ENCODE data around the gene RAPSN.

The RAPSN gene

GRCh38 chr11:47442514-47442913 is 6.4 kb downstream of the RAPSN start:
- no peak overlapping the region for H3K27ac ChIP-seq (ENCODE audit: low read depth, low read length, poor library complexity, severe bottlenecking)
- H3K27me3 ChIP-seq (ENCODE audit: insufficient read depth, low read length): no peaks in the 10 kb centered on the region
- no peaks in the 10 kb centered on the region for H3K36me3 ChIP-seq (ENCODE audit: insufficient read depth, low read length)
- H3K9me3 ChIP-seq (ENCODE audit: low read length): no peaks in the 10 kb centered on the region
- no peak overlapping the region for H3K4me3 ChIP-seq (ENCODE audit: low read depth, low read length, poor library complexity, severe bottlenecking)
- H2AFZ ChIP-seq (ENCODE audit: low read length): no peak overlapping the region
- no peaks in the 10 kb centered on the region for H4K20me1 ChIP-seq (ENCODE audit: insufficient read depth, low read length)
- no peaks in the 10 kb centered on the region for H3F3A ChIP-seq (ENCODE audit: insufficient read depth, low read length)
- no peak overlapping the region for H3K4me2 ChIP-seq (ENCODE audit: low read length)
- TF ChIP-seq CTCF (IDR thresholded peaks at IDR 0.05; ENCODE audit: low read length) (no peak), EZH2 (IDR thresholded peaks at IDR 0.05; ENCODE audit: borderline replicate concordance, low read length) (no peak)
- H3K9me2 ChIP-seq (ENCODE audit: low read depth, low read length): no peaks in the 10 kb centered on the region
- peaks cover 15% of the 10 kb centered on the region for H3K4me1 ChIP-seq (ENCODE audit: insufficient read depth, low read length, severe bottlenecking)
- no peaks in the 10 kb centered on the region for H3K79me2 ChIP-seq (ENCODE audit: insufficient read depth, low read length)
- H3K9ac ChIP-seq (ENCODE audit: low read length): no peak overlapping the region

- Histone ChIP-seq H3K36me3 (ENCODE audit: insufficient read depth, low read length) (no peaks in the 10 kb centered on the region), H2AFZ (ENCODE audit: low read length) (no peak overlapping the region), H3F3A (ENCODE audit: insufficient read depth, low read length) (no peaks in the 10 kb centered on the region), H3K9me2 (ENCODE audit: low read depth, low read length) (no peaks in the 10 kb centered on the region), H3K9me3 (ENCODE audit: low read length) (no peaks in the 10 kb centered on the region), H4K20me1 (ENCODE audit: insufficient read depth, low read length) (no peaks in the 10 kb centered on the region), H3K4me3 (ENCODE audit: low read depth, low read length, poor library complexity, severe bottlenecking) (no peak overlapping the region), H3K79me2 (ENCODE audit: insufficient read depth, low read length) (no peaks in the 10 kb centered on the region), H3K9ac (ENCODE audit: low read length) (no peak overlapping the region), H3K4me1 (ENCODE audit: insufficient read depth, low read length, severe bottlenecking) (peaks cover 15% of the 10 kb centered on the region), H3K27me3 (ENCODE audit: insufficient read depth, low read length) (no peaks in the 10 kb centered on the region), H3K27ac (ENCODE audit: low read depth, low read length, poor library complexity, severe bottlenecking) (no peak overlapping the region), H3K4me2 (ENCODE audit: low read length) (no peak overlapping the region)
- no peak for TF ChIP-seq CTCF (IDR thresholded peaks at IDR 0.05; ENCODE audit: low read length)
- no peak for TF ChIP-seq EZH2 (IDR thresholded peaks at IDR 0.05; ENCODE audit: borderline replicate concordance, low read length)
Observed at GRCh38 chr11:47441421-47441820, 7.5 kb downstream of the RAPSN start.

GRCh38 chr11:47440054-47440476 is 8.9 kb downstream of the RAPSN start:
- TF ChIP-seq EZH2 (IDR thresholded peaks at IDR 0.05; ENCODE audit: borderline replicate concordance, low read length) (no peak), CTCF (IDR thresholded peaks at IDR 0.05; ENCODE audit: low read length) (no peak)
- no peak overlapping the region for H3K9ac ChIP-seq (ENCODE audit: low read length)
- H3K4me3 ChIP-seq (ENCODE audit: low read depth, low read length, poor library complexity, severe bottlenecking): no peak overlapping the region
- H3K27ac ChIP-seq (ENCODE audit: low read depth, low read length, poor library complexity, severe bottlenecking): no peak overlapping the region
- H3K79me2 ChIP-seq (ENCODE audit: insufficient read depth, low read length): no peaks in the 10 kb centered on the region
- H3K9me2 ChIP-seq (ENCODE audit: low read depth, low read length): no peaks in the 10 kb centered on the region
- H3K9me3 ChIP-seq (ENCODE audit: low read length): no peaks in the 10 kb centered on the region
- H3K4me2 ChIP-seq (ENCODE audit: low read length): no peak overlapping the region
- H2AFZ ChIP-seq (ENCODE audit: low read length): no peak overlapping the region
- H3K4me1 ChIP-seq (ENCODE audit: insufficient read depth, low read length, severe bottlenecking): peaks cover 15% of the 10 kb centered on the region
- H3F3A ChIP-seq (ENCODE audit: insufficient read depth, low read length): no peaks in the 10 kb centered on the region
- no peaks in the 10 kb centered on the region for H3K36me3 ChIP-seq (ENCODE audit: insufficient read depth, low read length)
- H4K20me1 ChIP-seq (ENCODE audit: insufficient read depth, low read length): no peaks in the 10 kb centered on the region
- H3K27me3 ChIP-seq (ENCODE audit: insufficient read depth, low read length): no peaks in the 10 kb centered on the region

Data from OCI-LY1 (cell line).